Measurements from ENCODE around the gene GLIPR2.
"Not testable (repeated sequence)": the region's sequence is repeated elsewhere in the genome, so short reads cannot be mapped to it uniquely, and the experiment has no call there.

GLIPR2 gene

GRCh38 chr9:36136272-36136893 lies at the start of gene GLIPR2:
GLIPR2 (plus strand) TSS chr9:36136733; CDS start chr9:36136779, 46 bp downstream.
- Histone ChIP-seq H3K27ac (ENCODE audit: low read length) (no peak within 1 kb of the TSS), H3K9ac (ENCODE audit: low read depth, low read length) (peak within 1 kb of the TSS; percentile 54; the same call in 1 of the 2 replicates), H3K27me3 (ENCODE audit: insufficient read depth, low read length) (peaks cover 84% of the 10 kb centered on the region), H3K9me3 (ENCODE audit: insufficient read depth, low read depth, low read length) (no peaks in the 10 kb centered on the region), H3K36me3 (ENCODE audit: insufficient read depth, low read depth, low read length) (no peaks in the 10 kb centered on the region), H3K4me1 (ENCODE audit: insufficient read depth, low read length) (peaks cover 12% of the 10 kb centered on the region), H3K4me3 (ENCODE audit: low read length) (peak within 1 kb of the TSS; percentile 68)

- H3K36me3 ChIP-seq (ENCODE audit: insufficient read depth, low read depth, low read length), result not testable (repeated sequence)
Observed at GRCh38 chr9:36087054-36087453, 49.5 kb upstream of the GLIPR2 start.

GRCh38 chr9:36088020-36088419 lies 48.5 kb upstream of the GLIPR2 start:
- H3K36me3 ChIP-seq (ENCODE audit: insufficient read depth, low read depth, low read length), result 0 out of 2 replicates have a peak, but pooled peaks cover 4% of the 10 kb centered on the region
- H3K9me3 ChIP-seq (ENCODE audit: insufficient read depth, low read depth, low read length), result peaks cover 4% of the 10 kb centered on the region; the same call in 1 of the 2 replicates
- H3K27me3 ChIP-seq (ENCODE audit: insufficient read depth, low read length), result no peaks in the 10 kb centered on the region
- H3K9ac ChIP-seq (ENCODE audit: low read depth, low read length), result no peak overlapping the region
- no peak overlapping the region for H3K4me3 ChIP-seq (ENCODE audit: low read length)
- no peak overlapping the region for H3K27ac ChIP-seq (ENCODE audit: low read length)
- H3K4me1 ChIP-seq (ENCODE audit: insufficient read depth, low read length), result peaks cover 16% of the 10 kb centered on the region

More at GRCh38 chr9:36087054-36087453, 49.5 kb upstream of the GLIPR2 start:
- H3K27ac ChIP-seq (ENCODE audit: low read length); H3K9ac ChIP-seq (ENCODE audit: low read depth, low read length); H3K27me3 ChIP-seq (ENCODE audit: insufficient read depth, low read length); H3K9me3 ChIP-seq (ENCODE audit: insufficient read depth, low read depth, low read length); H3K4me3 ChIP-seq (ENCODE audit: low read length): not testable (repeated sequence)
- H3K4me1 ChIP-seq (ENCODE audit: insufficient read depth, low read length), result peaks cover 11% of the 10 kb centered on the region

- Histone ChIP-seq H3K9me3 (ENCODE audit: insufficient read depth, low read depth, low read length) (peaks cover 4% of the 10 kb centered on the region; the same call in 1 of the 2 replicates), H3K4me1 (ENCODE audit: insufficient read depth, low read length) (peaks cover 24% of the 10 kb centered on the region), H3K27ac (ENCODE audit: low read length) (no peak overlapping the region), H3K36me3 (ENCODE audit: insufficient read depth, low read depth, low read length) (no peaks in the 10 kb centered on the region), H3K4me3 (ENCODE audit: low read length) (no peak overlapping the region), H3K9ac (ENCODE audit: low read depth, low read length) (no peak overlapping the region), H3K27me3 (ENCODE audit: insufficient read depth, low read length) (no peaks in the 10 kb centered on the region)
Observed at GRCh38 chr9:36091026-36091953, 45.2 kb upstream of the GLIPR2 start.

- no peaks in the 10 kb centered on the region for H3K27me3 ChIP-seq (ENCODE audit: insufficient read depth, low read length)
- peaks cover 24% of the 10 kb centered on the region for H3K4me1 ChIP-seq (ENCODE audit: insufficient read depth, low read length)
- no peak overlapping the region for H3K4me3 ChIP-seq (ENCODE audit: low read length)
- H3K9ac ChIP-seq (ENCODE audit: low read depth, low read length), result no peak overlapping the region
- H3K9me3 ChIP-seq (ENCODE audit: insufficient read depth, low read depth, low read length), result peaks cover under 1% of the 10 kb centered on the region; the same call in 1 of the 2 replicates
- H3K36me3 ChIP-seq (ENCODE audit: insufficient read depth, low read depth, low read length), result no peaks in the 10 kb centered on the region
- no peak overlapping the region for H3K27ac ChIP-seq (ENCODE audit: low read length)
Observed at GRCh38 chr9:36092014-36092413, 44.5 kb upstream of the GLIPR2 start.

- H3K9ac ChIP-seq (ENCODE audit: low read depth, low read length), result no peak overlapping the region
- no peaks in the 10 kb centered on the region for H3K27me3 ChIP-seq (ENCODE audit: insufficient read depth, low read length)
- H3K9me3 ChIP-seq (ENCODE audit: insufficient read depth, low read depth, low read length), result no peaks in the 10 kb centered on the region
- no peak overlapping the region for H3K27ac ChIP-seq (ENCODE audit: low read length)
- H3K36me3 ChIP-seq (ENCODE audit: insufficient read depth, low read depth, low read length), result no peaks in the 10 kb centered on the region
- H3K4me1 ChIP-seq (ENCODE audit: insufficient read depth, low read length), result peaks cover 24% of the 10 kb centered on the region
- no peak overlapping the region for H3K4me3 ChIP-seq (ENCODE audit: low read length)
Observed at GRCh38 chr9:36092509-36093215, 43.9 kb upstream of the GLIPR2 start.

- Histone ChIP-seq H3K9ac (ENCODE audit: low read depth, low read length) (no peak overlapping the region), H3K4me3 (ENCODE audit: low read length) (no peak overlapping the region), H3K36me3 (ENCODE audit: insufficient read depth, low read depth, low read length) (no peaks in the 10 kb centered on the region), H3K4me1 (ENCODE audit: insufficient read depth, low read length) (peaks cover 24% of the 10 kb centered on the region), H3K27me3 (ENCODE audit: insufficient read depth, low read length) (no peaks in the 10 kb centered on the region), H3K9me3 (ENCODE audit: insufficient read depth, low read depth, low read length) (no peaks in the 10 kb centered on the region), H3K27ac (ENCODE audit: low read length) (no peak overlapping the region)
Observed at GRCh38 chr9:36093384-36093783, 43.1 kb upstream of the GLIPR2 start.

- Histone ChIP-seq H3K36me3 (ENCODE audit: insufficient read depth, low read depth, low read length) (no peaks in the 10 kb centered on the region), H3K4me1 (ENCODE audit: insufficient read depth, low read length) (peaks cover 23% of the 10 kb centered on the region; the same call in 1 of the 2 replicates), H3K9me3 (ENCODE audit: insufficient read depth, low read depth, low read length) (no peaks in the 10 kb centered on the region), H3K27me3 (ENCODE audit: insufficient read depth, low read length) (no peaks in the 10 kb centered on the region), H3K4me3 (ENCODE audit: low read length) (no peak overlapping the region), H3K9ac (ENCODE audit: low read depth, low read length) (no peak overlapping the region), H3K27ac (ENCODE audit: low read length) (no peak overlapping the region)
Observed at GRCh38 chr9:36099718-36100117, 36.8 kb upstream of the GLIPR2 start.

GRCh38 chr9:36100532-36100931 lies 36.0 kb upstream of the GLIPR2 start:
- Histone ChIP-seq H3K27ac (ENCODE audit: low read length) (no peak overlapping the region), H3K4me1 (ENCODE audit: insufficient read depth, low read length) (peaks cover 23% of the 10 kb centered on the region; the same call in 1 of the 2 replicates), H3K9me3 (ENCODE audit: insufficient read depth, low read depth, low read length) (no peaks in the 10 kb centered on the region), H3K4me3 (ENCODE audit: low read length) (no peak overlapping the region), H3K9ac (ENCODE audit: low read depth, low read length) (no peak overlapping the region), H3K27me3 (ENCODE audit: insufficient read depth, low read length) (no peaks in the 10 kb centered on the region), H3K36me3 (ENCODE audit: insufficient read depth, low read depth, low read length) (no peaks in the 10 kb centered on the region)

- Histone ChIP-seq H3K9me3 (ENCODE audit: insufficient read depth, low read depth, low read length) (no peaks in the 10 kb centered on the region), H3K27me3 (ENCODE audit: insufficient read depth, low read length) (no peaks in the 10 kb centered on the region), H3K4me3 (ENCODE audit: low read length) (no peak overlapping the region), H3K9ac (ENCODE audit: low read depth, low read length) (no peak overlapping the region), H3K27ac (ENCODE audit: low read length) (no peak overlapping the region), H3K4me1 (ENCODE audit: insufficient read depth, low read length) (peaks cover 23% of the 10 kb centered on the region; the same call in 1 of the 2 replicates), H3K36me3 (ENCODE audit: insufficient read depth, low read depth, low read length) (no peaks in the 10 kb centered on the region)
Observed at GRCh38 chr9:36101916-36102741, 34.4 kb upstream of the GLIPR2 start.

Data from iPS-20b (cell line).